DND-41 (cell line): ENCODE results near the gene TACR1.

Experiments used
- ATAC-seq: fragments of 200-7000 bp; cut with Tn5 transposase; 3 replicates; pipeline ENCODE4 v1.9.1; 2021; ENCODE audit warnings: low read depth; ENCODE audit not compliant: insufficient read depth
- DNase-seq: peaks from one replicate; pipeline ENCODE4 v3.0.0-alpha.2; 2020
- H2AFZ ChIP-seq: 2 replicates; pipeline ENCODE4 v1.6.0; 2012; ENCODE audit warnings: low read depth, low read length
- H3K27ac ChIP-seq: 2 replicates; pipeline ENCODE4 v1.5.1; 2012; ENCODE audit warnings: low read length, inconsistent platforms
- H3K27me3 ChIP-seq: fragments of 200-600 bp; sonication (generic); 2 replicates; pipeline ENCODE4 v1.6.0; 2012; ENCODE audit warnings: low read length, mild to moderate bottlenecking, inconsistent platforms; ENCODE audit not compliant: insufficient read depth, poor library complexity
- H3K36me3 ChIP-seq: 2 replicates; pipeline ENCODE4 v1.5.1; 2012; ENCODE audit warnings: low read length, inconsistent platforms; ENCODE audit not compliant: insufficient read depth
- H3K4me1 ChIP-seq: 2 replicates; pipeline ENCODE4 v1.5.1; 2012; ENCODE audit warnings: mild to moderate bottlenecking, low read length; ENCODE audit not compliant: insufficient read depth
- H3K4me2 ChIP-seq: 2 replicates; pipeline ENCODE4 v1.6.0; 2012; ENCODE audit warnings: mild to moderate bottlenecking, moderate library complexity, low read length, inconsistent platforms; ENCODE audit not compliant: insufficient read depth
- H3K4me3 ChIP-seq, 2 experiments: fragments of 200-600 bp in 1 of 2; shearing (Covaris generic) in 1 of 2; 2 replicates each; pipeline ENCODE4 v1.5.1; 2012 to 2016; ENCODE audit warnings: inconsistent platforms in 2 of 2, low read length in 2 of 2, mild to moderate bottlenecking in 2 of 2, low read depth in 1 of 2, moderate library complexity in 1 of 2
- H3K79me2 ChIP-seq: 2 replicates; pipeline ENCODE4 v1.6.0; 2012; ENCODE audit warnings: low read length, inconsistent platforms; ENCODE audit not compliant: insufficient read depth
- H3K9ac ChIP-seq: 2 replicates; pipeline ENCODE4 v1.6.0; 2012; ENCODE audit warnings: low read depth, mild to moderate bottlenecking, inconsistent platforms, low read length, moderate library complexity
- H3K9me3 ChIP-seq: 2 replicates; pipeline ENCODE4 v1.5.1; 2012; ENCODE audit warnings: low read length, moderate library complexity, mild to moderate bottlenecking, inconsistent platforms; ENCODE audit not compliant: insufficient read depth, severe bottlenecking
- H4K20me1 ChIP-seq: 2 replicates; pipeline ENCODE4 v1.6.0; 2012; ENCODE audit warnings: low read length; ENCODE audit not compliant: insufficient read depth
- EZH2 ChIP-seq: IDR thresholded peaks from 3 replicates; pipeline ENCODE4 v1.6.1; 2012; ENCODE audit warnings: borderline replicate concordance, low read depth, mild to moderate bottlenecking, moderate library complexity, low read length, inconsistent platforms; ENCODE audit not compliant: severe bottlenecking
- TF ChIP-seq, protein P1 (sequence below): IDR thresholded peaks from 2 replicates; pipeline ENCODE4 v1.5.1; 2012; ENCODE audit warnings: borderline replicate concordance, low read length, moderate library complexity, mild to moderate bottlenecking; ENCODE audit not compliant: poor library complexity, severe bottlenecking; ENCODE audit errors: extremely low read depth

TACR1 gene

DNA sequence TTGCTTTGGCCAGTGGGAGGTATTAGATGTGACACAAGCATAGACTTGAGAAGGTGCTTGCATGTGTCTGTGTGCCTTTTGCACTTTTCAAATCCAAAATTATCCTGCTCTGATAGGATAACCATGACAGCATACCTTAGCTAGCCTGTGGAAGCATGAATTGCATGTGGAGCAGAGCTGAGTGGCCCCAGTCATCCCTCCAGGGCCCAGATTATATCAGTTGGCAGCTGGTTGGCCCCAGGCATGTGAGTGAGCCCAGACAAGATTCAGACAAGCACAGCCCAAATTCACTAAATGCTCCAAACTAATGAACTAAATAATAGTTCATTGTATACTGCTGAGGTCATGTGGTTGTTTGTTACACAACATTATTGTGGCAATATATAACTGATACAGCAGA is 18.8 kb downstream of the TACR1 start:
- H3K4me1 ChIP-seq, result no peaks in the 10 kb centered on the region

DNA sequence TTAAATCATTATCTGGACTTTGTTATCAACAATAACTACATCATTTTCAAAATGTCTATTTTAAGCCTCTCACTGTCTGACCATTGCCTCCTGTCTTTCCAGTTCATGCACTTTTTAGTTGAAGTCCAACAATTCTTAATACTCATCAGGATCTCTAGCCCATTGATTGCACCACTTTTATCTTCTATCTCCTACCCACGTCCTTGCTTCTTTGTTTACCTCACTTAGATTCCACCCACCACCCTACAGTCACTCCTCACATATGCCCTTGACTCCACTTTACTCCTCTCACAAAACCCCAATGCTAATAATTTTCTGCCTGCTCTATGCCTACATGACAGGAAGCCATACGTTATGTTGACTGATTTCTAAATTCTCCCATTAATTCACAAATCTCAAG is 21.9 kb downstream of the TACR1 start:
- Histone ChIP-seq H3K9me3 (no peaks in the 10 kb centered on the region), H3K27ac (no peak overlapping the region), H3K4me2 (no peak overlapping the region), H3K79me2 (no peaks in the 10 kb centered on the region), H3K4me1 (no peaks in the 10 kb centered on the region), H3K4me3 (no peak overlapping the region), H3K27me3 (no peaks in the 10 kb centered on the region), H4K20me1 (no peaks in the 10 kb centered on the region), H2AFZ (no peak overlapping the region), H3K9ac (no peak overlapping the region), H3K36me3 (no peaks in the 10 kb centered on the region)
- TF ChIP-seq, protein P1, sequence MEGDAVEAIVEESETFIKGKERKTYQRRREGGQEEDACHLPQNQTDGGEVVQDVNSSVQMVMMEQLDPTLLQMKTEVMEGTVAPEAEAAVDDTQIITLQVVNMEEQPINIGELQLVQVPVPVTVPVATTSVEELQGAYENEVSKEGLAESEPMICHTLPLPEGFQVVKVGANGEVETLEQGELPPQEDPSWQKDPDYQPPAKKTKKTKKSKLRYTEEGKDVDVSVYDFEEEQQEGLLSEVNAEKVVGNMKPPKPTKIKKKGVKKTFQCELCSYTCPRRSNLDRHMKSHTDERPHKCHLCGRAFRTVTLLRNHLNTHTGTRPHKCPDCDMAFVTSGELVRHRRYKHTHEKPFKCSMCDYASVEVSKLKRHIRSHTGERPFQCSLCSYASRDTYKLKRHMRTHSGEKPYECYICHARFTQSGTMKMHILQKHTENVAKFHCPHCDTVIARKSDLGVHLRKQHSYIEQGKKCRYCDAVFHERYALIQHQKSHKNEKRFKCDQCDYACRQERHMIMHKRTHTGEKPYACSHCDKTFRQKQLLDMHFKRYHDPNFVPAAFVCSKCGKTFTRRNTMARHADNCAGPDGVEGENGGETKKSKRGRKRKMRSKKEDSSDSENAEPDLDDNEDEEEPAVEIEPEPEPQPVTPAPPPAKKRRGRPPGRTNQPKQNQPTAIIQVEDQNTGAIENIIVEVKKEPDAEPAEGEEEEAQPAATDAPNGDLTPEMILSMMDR, result no peak
- TF ChIP-seq EZH2, result no peak
- no peak for ATAC-seq
- no peak for DNase-seq

More for the DNA sequence above, 18.8 kb downstream of the TACR1 start:
- Histone ChIP-seq H4K20me1 (no peaks in the 10 kb centered on the region), H3K27me3 (no peaks in the 10 kb centered on the region), H3K4me3 (no peak overlapping the region), H2AFZ (no peak overlapping the region), H3K36me3 (no peaks in the 10 kb centered on the region), H3K4me2 (no peak overlapping the region), H3K9me3 (no peaks in the 10 kb centered on the region), H3K9ac (no peak overlapping the region), H3K79me2 (no peaks in the 10 kb centered on the region), H3K27ac (no peak overlapping the region)
- no peak for TF ChIP-seq EZH2
- TF ChIP-seq, protein P1, result no peak
- ATAC-seq (no peak), DNase-seq (no peak)

DNA sequence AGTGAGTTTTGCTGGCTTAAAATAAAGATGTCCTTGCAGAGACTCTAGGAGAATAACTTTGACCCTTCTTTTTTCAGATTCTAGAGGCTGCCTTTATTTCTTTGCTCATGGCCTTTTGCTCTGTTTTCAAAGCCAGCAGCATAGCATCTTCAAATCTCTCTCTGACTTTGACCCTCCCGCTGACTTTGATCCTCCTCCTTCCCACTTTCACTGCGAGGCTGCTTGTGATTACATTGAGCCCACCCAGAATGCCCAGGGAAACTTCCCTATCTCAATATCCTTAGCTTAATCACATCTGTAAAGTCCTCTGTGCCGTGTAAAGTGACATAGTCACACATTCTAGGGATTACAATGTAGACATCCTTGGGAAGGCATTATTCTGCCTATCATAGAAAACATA is 23.9 kb downstream of the TACR1 start:
- H3K4me1 ChIP-seq, result no peaks in the 10 kb centered on the region
- H3K36me3 ChIP-seq, result no peaks in the 10 kb centered on the region
- H3K9me3 ChIP-seq, result no peaks in the 10 kb centered on the region
- no peak overlapping the region for H3K4me3 ChIP-seq
- H3K27ac ChIP-seq, result no peak overlapping the region
- TF ChIP-seq, protein P1, result no peak
- no peak for TF ChIP-seq EZH2
- H3K79me2 ChIP-seq, result no peaks in the 10 kb centered on the region
- no peaks in the 10 kb centered on the region for H3K27me3 ChIP-seq
- DNase-seq (no peak), ATAC-seq (no peak)
- H4K20me1 ChIP-seq, result no peaks in the 10 kb centered on the region
- H3K4me2 ChIP-seq, result no peak overlapping the region
- no peak overlapping the region for H2AFZ ChIP-seq
- H3K9ac ChIP-seq, result no peak overlapping the region

DNA sequence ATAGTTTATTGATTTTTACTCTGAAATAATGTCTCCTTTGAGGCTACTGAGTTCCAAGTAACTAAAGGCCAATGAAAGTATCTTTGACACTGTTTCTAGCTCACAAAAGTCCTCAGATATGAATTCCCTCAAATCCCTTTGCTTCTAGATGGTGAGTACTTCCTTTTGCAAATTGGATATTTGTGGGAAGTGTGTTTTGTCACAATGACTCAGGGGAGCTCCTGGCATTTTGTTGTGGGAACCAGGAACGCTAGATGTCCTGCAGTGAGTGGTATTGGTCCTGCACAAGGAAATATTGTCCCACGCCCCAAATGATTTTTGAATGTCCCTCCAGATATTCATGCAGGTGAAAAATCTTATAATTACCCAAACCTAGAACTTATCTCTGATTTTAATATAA is 24.3 kb downstream of the TACR1 start:
- H3K9me3 ChIP-seq, result no peaks in the 10 kb centered on the region
- no peaks in the 10 kb centered on the region for H3K27me3 ChIP-seq
- H2AFZ ChIP-seq, result no peak overlapping the region
- TF ChIP-seq, protein P1, result no peak
- no peaks in the 10 kb centered on the region for H3K36me3 ChIP-seq
- no peaks in the 10 kb centered on the region for H3K4me1 ChIP-seq
- no peak overlapping the region for H3K27ac ChIP-seq
- no peak overlapping the region for H3K9ac ChIP-seq
- ATAC-seq (no peak), DNase-seq (no peak)
- H4K20me1 ChIP-seq, result no peaks in the 10 kb centered on the region
- no peak overlapping the region for H3K4me2 ChIP-seq
- H3K79me2 ChIP-seq, result no peaks in the 10 kb centered on the region
- no peak overlapping the region for H3K4me3 ChIP-seq
